K562 (cell line): ENCODE measurements around the gene EML2. TPM values are rescaled to one million over a fixed set of nuclear protein-coding genes. Genes with fewer than 3 reads are reported as not detected.

ENCODE experiments used
- EP300 ChIP-seq: IDR thresholded peaks from 2 replicates; pipeline ENCODE4 v1.6.1; 2012; ENCODE audit warnings: low read length, improper control_type of control experiment
- JUN ChIP-seq, 2 experiments: sonication (generic) in 1 of 2; formaldehyde crosslinking in 1 of 2; IDR thresholded peaks; 2 replicates each; pipeline versions ENCODE4 v1.6.1 to v1.8.0; 2012 to 2022; ENCODE audit warnings: borderline replicate concordance in 2 of 2, mild to moderate bottlenecking in 2 of 2, improper control_type of control experiment in 1 of 2, low read depth in 1 of 2, low read length in 1 of 2, missing genetic modification reagents in 1 of 2
- KLF1 ChIP-seq: fragments of 450-650 bp; IDR thresholded peaks from 2 replicates; pipeline ENCODE4 v1.6.1; 2016; ENCODE audit warnings: missing genetic modification characterization, missing compliant biosample characterization
- KLF10 ChIP-seq: fragments of 250-450 bp; sonication (Bioruptor Pico); IDR thresholded peaks from 2 replicates; pipeline ENCODE4 v1.6.1; 2021; ENCODE audit warnings: matching md5 sums
- KLF13 ChIP-seq: fragments of 450-650 bp; IDR thresholded peaks from 2 replicates; pipeline ENCODE4 v1.6.1; 2016; ENCODE audit warnings: missing genetic modification characterization, low read depth, mild to moderate bottlenecking, missing compliant biosample characterization, moderate library complexity, borderline replicate concordance
- REST ChIP-seq, 2 experiments: fragments of 450-650 bp; formaldehyde crosslinking in 1 of 2; IDR thresholded peaks; 2 replicates each; pipeline versions ENCODE4 v1.4.0 to v1.6.1; 2014 to 2020; ENCODE audit warnings: mild to moderate bottlenecking in 2 of 2, borderline replicate concordance in 1 of 2, low read depth in 1 of 2
- RHOXF2B ChIP-seq: fragments of 250-450 bp; sonication (Bioruptor Pico); conservative IDR thresholded peaks from 2 replicates; pipeline ENCODE4 v1.5.1; 2021
- SIN3B ChIP-seq: fragments of 450-650 bp; IDR thresholded peaks from 2 replicates; pipeline ENCODE4 v1.6.1; 2017; ENCODE audit warnings: low read depth, mild to moderate bottlenecking, moderate library complexity
- SP2 ChIP-seq: IDR thresholded peaks from 2 replicates; pipeline ENCODE4 v1.6.1; 2011; ENCODE audit warnings: mild to moderate bottlenecking, low read depth, low read length, moderate library complexity; ENCODE audit not compliant: poor library complexity, severe bottlenecking; ENCODE audit errors: extremely low read depth
- UBTF ChIP-seq, 2 experiments: IDR thresholded peaks; 2 replicates each; pipeline ENCODE4 v1.6.1; 2012; ENCODE audit warnings: improper control_type of control experiment in 2 of 2, low read depth in 2 of 2, low read length in 2 of 2, borderline replicate concordance in 1 of 2
- USF2 ChIP-seq: sonication (generic); formaldehyde crosslinking; IDR thresholded peaks from 2 replicates; pipeline ENCODE4 v1.5.0; 2020; ENCODE audit warnings: missing genetic modification reagents
- ZNF280B ChIP-seq: fragments of 250-450 bp; sonication (Bioruptor Pico); IDR thresholded peaks from 2 replicates; pipeline ENCODE4 v1.5.1; 2021; ENCODE audit warnings: mild to moderate bottlenecking
- polyA plus RNA-seq, 8 experiments: library from polyadenylated mRNA; depleted of rRNA in 4 of 8; stranded (reverse) in 5 of 8; unstranded in 3 of 8; fragments of >200 nt; fragmentation: Nextera tagmentation in 2 of 8; fragmentation: Illumina TruSeq in 1 of 8; extraction: Ambion mirVana in 2 of 8; extraction: Trizol in 1 of 8; gene quantifications; 2 replicates each; pipeline versions ENCODE4 v1.2.1 to v1.2.3, GENCODE V29; 2011 to 2014; ENCODE audit warnings: inconsistent platforms in 1 of 8, missing spikeins in 1 of 8
- total RNA-seq, 7 experiments: library from RNA; depleted of rRNA in 6 of 7; stranded (reverse); fragments of >200 nt in 6 of 7; fragmentation: Illumina TruSeq in 2 of 7; extraction: Trizol in 2 of 7; gene quantifications; 2 replicates each; pipeline versions ENCODE4 v1.2.1 to v1.2.3, GENCODE V29; 2011 to 2021; ENCODE audit warnings: low replicate concordance in 1 of 7

EML2 gene
- total and polyA plus RNA-seq, 9 of the 15 experiments (the other 6 are each of a cell fraction or from before 2014, with no cell fraction given): 2.6 to 69.6 (median 24.8) TPM

DNA sequence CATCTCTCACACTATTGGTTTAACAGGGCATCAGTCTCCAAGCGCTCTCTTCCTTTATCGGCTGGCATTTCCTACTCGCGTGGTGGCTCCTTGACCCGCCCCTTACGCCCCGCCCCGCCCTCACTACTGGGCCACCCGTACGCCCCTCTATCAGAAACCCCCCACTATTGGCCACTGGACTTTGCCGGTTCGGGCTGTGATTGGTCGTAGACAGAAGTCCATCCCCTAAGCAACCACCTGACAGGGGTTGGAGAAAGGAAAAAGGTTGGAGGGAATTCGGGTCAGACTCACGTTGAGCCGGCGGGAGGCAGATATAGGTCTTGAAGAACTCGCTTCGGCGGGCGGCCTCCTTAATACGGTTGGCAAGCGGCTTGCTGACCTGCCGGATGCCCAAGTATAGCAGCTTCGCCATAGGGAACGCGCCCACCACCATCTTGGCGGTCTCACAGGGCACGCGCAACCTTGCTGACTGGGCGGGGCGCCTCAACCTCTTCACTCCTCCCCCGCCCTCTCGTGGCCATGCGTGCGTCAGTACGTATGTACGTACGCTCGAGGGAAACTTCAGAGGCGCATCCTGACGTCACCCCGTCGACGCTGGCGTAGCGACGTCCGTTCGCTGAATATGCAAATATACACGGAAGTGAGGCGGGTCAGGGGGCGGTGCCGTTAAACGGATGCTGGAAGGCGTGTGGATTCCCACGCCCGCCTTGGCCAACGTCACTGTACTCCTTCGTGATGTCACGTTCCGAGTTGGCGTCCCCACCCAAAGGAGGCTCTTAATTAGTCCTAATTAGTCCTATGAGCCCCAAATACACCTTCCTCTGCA is 54.7 kb downstream of the EML2 start, which contains the start of gene OPA3 (continued):
- TF ChIP-seq REST (IDR thresholded peaks at IDR 0.05; ENCODE audit: borderline replicate concordance) (no peak), REST (CRISPR knock-in tag; IDR thresholded peaks at IDR 0.05; ENCODE audit: low read depth) (peak; percentile 30; the same call in 1 of the 2 replicates), KLF1 (peak; percentile 36; the same call in 1 of the 2 replicates), SIN3B (peak; percentile 54; the same call in 1 of the 2 replicates), SP2 (peak; percentile 88), KLF13 (peak; percentile 60; the same call in 1 of the 2 replicates), JUN (IDR thresholded peaks at IDR 0.05; ENCODE audit: borderline replicate concordance, low read depth, low read length) (peak; percentile 75), JUN (CRISPR knock-in tag; IDR thresholded peaks at IDR 0.05; ENCODE audit: borderline replicate concordance) (no peak), KLF10 (CRISPR knock-in tag) (no peak), ZNF280B (CRISPR knock-in tag) (no peak), RHOXF2B (CRISPR knock-in tag) (no peak), EP300 (0 out of 2 replicates have a peak, but pooled peaks have one; percentile 2), UBTF (IDR thresholded peaks at IDR 0.05; ENCODE audit: borderline replicate concordance in 1 of 2, low read depth in 2 of 2, low read length in 2 of 2) (no peak), USF2 (peak; percentile 70)
